MM.1S (cell line): ENCODE data around the gene AP1G2.

Source experiments
- EZH2 ChIP-seq: fragments of 300-600 bp; sonication (generic); optimal IDR thresholded peaks from 2 replicates; pipeline ENCODE3; 2017; ENCODE audit warnings: low read depth, mild to moderate bottlenecking, antibody characterized with exemption, low read length, mixed read lengths
- EZH2phosphoT487 ChIP-seq: fragments of 300-600 bp; sonication (generic); IDR thresholded peaks from 2 replicates; pipeline ENCODE4 v1.6.1; 2018; ENCODE audit warnings: antibody characterized with exemption, low read length
- TF ChIP-seq, protein P1 (sequence below): fragments of 300-600 bp; sonication (generic); IDR thresholded peaks from 2 replicates; pipeline ENCODE4 v1.5.1; 2016; ENCODE audit warnings: antibody characterized with exemption, low read length, mixed read lengths

DNA sequence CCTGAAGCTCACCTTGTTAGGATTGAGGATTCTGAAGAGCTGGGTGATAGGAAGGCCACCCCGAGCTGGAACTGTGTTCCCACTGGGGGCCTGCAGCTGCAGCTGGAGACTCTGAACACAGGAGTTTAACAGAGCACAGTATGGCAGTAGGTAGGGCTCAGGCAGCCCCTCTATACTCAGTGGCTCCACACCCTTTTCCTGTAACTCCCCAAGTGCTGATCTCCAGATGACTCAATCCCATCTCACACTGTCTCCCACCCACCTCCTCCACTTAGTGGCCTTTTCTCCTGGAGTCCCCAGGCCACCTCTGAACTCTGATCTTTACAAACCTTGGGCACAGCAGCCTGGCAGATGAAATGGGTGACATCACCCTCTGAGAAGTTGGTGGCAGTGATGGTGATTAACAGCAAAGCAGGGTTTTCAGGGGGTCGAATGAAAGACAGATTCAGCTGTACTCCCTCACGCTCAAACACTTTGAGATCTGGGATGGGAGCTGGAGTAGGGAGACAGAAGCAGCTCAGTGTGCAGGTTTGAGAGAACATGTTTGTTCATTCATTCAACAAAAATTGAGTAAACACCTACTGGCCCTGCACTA, 7.6 kb downstream of the AP1G2 start:
- TF ChIP-seq, protein P1, sequence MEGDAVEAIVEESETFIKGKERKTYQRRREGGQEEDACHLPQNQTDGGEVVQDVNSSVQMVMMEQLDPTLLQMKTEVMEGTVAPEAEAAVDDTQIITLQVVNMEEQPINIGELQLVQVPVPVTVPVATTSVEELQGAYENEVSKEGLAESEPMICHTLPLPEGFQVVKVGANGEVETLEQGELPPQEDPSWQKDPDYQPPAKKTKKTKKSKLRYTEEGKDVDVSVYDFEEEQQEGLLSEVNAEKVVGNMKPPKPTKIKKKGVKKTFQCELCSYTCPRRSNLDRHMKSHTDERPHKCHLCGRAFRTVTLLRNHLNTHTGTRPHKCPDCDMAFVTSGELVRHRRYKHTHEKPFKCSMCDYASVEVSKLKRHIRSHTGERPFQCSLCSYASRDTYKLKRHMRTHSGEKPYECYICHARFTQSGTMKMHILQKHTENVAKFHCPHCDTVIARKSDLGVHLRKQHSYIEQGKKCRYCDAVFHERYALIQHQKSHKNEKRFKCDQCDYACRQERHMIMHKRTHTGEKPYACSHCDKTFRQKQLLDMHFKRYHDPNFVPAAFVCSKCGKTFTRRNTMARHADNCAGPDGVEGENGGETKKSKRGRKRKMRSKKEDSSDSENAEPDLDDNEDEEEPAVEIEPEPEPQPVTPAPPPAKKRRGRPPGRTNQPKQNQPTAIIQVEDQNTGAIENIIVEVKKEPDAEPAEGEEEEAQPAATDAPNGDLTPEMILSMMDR, result no peak
- TF ChIP-seq EZH2 (no peak), EZH2phosphoT487 (no peak)
